SK-MEL-5 (cell line): ENCODE data around the gene ZFYVE28. TPM values are rescaled to one million over a fixed set of nuclear protein-coding genes. Genes with fewer than 3 reads are reported as not detected.
"Not testable (repeated sequence)": the region's sequence is repeated elsewhere in the genome, so short reads cannot be mapped to it uniquely, and the experiment has no call there.

Experiments
- DNase-seq: peaks from one replicate; pipeline ENCODE4 v3.0.0-alpha.2; 2016; ENCODE audit warnings: low read depth, low spot score
- in situ Hi-C: cut with HindIII; loops from 2 replicates; pipeline ENCODE4 v1.10.0; 2016; ENCODE audit warnings: low sequenced_read_pairs, high pct_unique_total_duplicates, low pct_unique_long_range_greater_than_20kb
- total RNA-seq: library from RNA; depleted of rRNA; stranded (reverse); fragments of >200 nt; shearing (Covaris generic); gene quantifications from 2 replicates; pipeline ENCODE4 v1.2.3, GENCODE V29; 2014

ZFYVE28 gene
- total RNA-seq, 1 experiment from 2014 or later: 3.1 TPM

GRCh38 chr4:2387218-2387617, 31.2 kb downstream of the ZFYVE28 start:
- in situ Hi-C loops: no loop called here
- DNase-seq: no peak

- in situ Hi-C loops: no loop called here
These were observed 31.7 kb downstream of the ZFYVE28 start for GRCh38 chr4:2386717-2387116.

GRCh38 chr4:2385516-2385915, 32.9 kb downstream of the ZFYVE28 start:
- in situ Hi-C loops: no loop called here
- no peak for DNase-seq

More at GRCh38 chr4:2386717-2387116, 31.7 kb downstream of the ZFYVE28 start:
- no peak for DNase-seq

GRCh38 chr4:2384245-2384644, 34.2 kb downstream of the ZFYVE28 start:
- in situ Hi-C loops: no loop called here
- DNase-seq: no peak

GRCh38 chr4:2383760-2384159, 34.7 kb downstream of the ZFYVE28 start:
- DNase-seq: no peak
- in situ Hi-C loops: no loop called here

GRCh38 chr4:2383220-2383631, 35.2 kb downstream of the ZFYVE28 start:
- in situ Hi-C loops: not testable (repeated sequence)

GRCh38 chr4:2382769-2383202, 35.7 kb downstream of the ZFYVE28 start:
- in situ Hi-C loops: not testable (repeated sequence)
- DNase-seq: peak; percentile 4

More at GRCh38 chr4:2383220-2383631, 35.2 kb downstream of the ZFYVE28 start:
- DNase-seq: not testable (repeated sequence)

- DNase-seq, in situ Hi-C loops: not testable (repeated sequence)
These were observed 37.9 kb downstream of the ZFYVE28 start for GRCh38 chr4:2380589-2380988.

- DNase-seq: no peak
- in situ Hi-C loops: no loop called here
These were observed 39.5 kb downstream of the ZFYVE28 start for GRCh38 chr4:2378898-2379297.

- DNase-seq: no peak
- in situ Hi-C loops: no loop called here
These were observed 40.0 kb downstream of the ZFYVE28 start for GRCh38 chr4:2378401-2378800.

- in situ Hi-C loops: no loop called here
- no peak for DNase-seq
These were observed 41.2 kb downstream of the ZFYVE28 start for GRCh38 chr4:2377241-2377640.

GRCh38 chr4:2375427-2375826, 43.0 kb downstream of the ZFYVE28 start:
- no peak for DNase-seq
- in situ Hi-C loops: no loop called here

- DNase-seq: no peak
- in situ Hi-C loops: no loop called here
These were observed 44.9 kb downstream of the ZFYVE28 start for GRCh38 chr4:2373532-2373931.

GRCh38 chr4:2372488-2373030, 45.9 kb downstream of the ZFYVE28 start:
- in situ Hi-C loops: no loop called here

GRCh38 chr4:2371765-2372487, 46.5 kb downstream of the ZFYVE28 start:
- in situ Hi-C loops: no loop called here
- no peak for DNase-seq

More at GRCh38 chr4:2372488-2373030, 45.9 kb downstream of the ZFYVE28 start:
- DNase-seq: no peak

GRCh38 chr4:2370597-2371320, 47.7 kb downstream of the ZFYVE28 start:
- DNase-seq: no peak
- in situ Hi-C loops: no loop called here

- DNase-seq: no peak
- in situ Hi-C loops: no loop called here
These were observed 49.6 kb downstream of the ZFYVE28 start for GRCh38 chr4:2368746-2369437.

GRCh38 chr4:2367626-2368025, 50.8 kb downstream of the ZFYVE28 start:
- no peak for DNase-seq
- in situ Hi-C loops: no loop called here
